GM21825 (cell line): Measurements from ENCODE around the gene POGZ.

ENCODE experiments used
- ATAC-seq: cut with Tn5 transposase; IDR thresholded peaks from one replicate; pipeline ENCODE4 v1.9.1; 2021; ENCODE audit warnings: mild to moderate bottlenecking, moderate library complexity; ENCODE audit not compliant: unreplicated experiment

The POGZ gene

GRCh38 chr1:151372058-151372934, 87.0 kb downstream of the POGZ start, which contains the start of gene SELENBP1:
Gene SELENBP1 (minus strand): TSS chr1:151372705. CDS start chr1:151372641, 64 bp downstream.
- ATAC-seq: no peak

- no peak for ATAC-seq
Observed at GRCh38 chr1:151371370-151372057, 87.8 kb downstream of the POGZ start.

GRCh38 chr1:151370211-151370911, 88.9 kb downstream of the POGZ start:
- no peak for ATAC-seq

- no peak for ATAC-seq
Observed at GRCh38 chr1:151369621-151370048, 89.7 kb downstream of the POGZ start.

- no peak for ATAC-seq
Observed at GRCh38 chr1:151369302-151369610, 90.0 kb downstream of the POGZ start.

- no peak for ATAC-seq
Observed at GRCh38 chr1:151368393-151369301, 90.6 kb downstream of the POGZ start.

GRCh38 chr1:151367658-151368392, 91.5 kb downstream of the POGZ start:
- ATAC-seq: no peak

GRCh38 chr1:151364996-151365395, 94.3 kb downstream of the POGZ start:
- no peak for ATAC-seq

- ATAC-seq: no peak
Observed at GRCh38 chr1:151362308-151363155, 96.8 kb downstream of the POGZ start.

- no peak for ATAC-seq
Observed at GRCh38 chr1:151361883-151362282, 97.4 kb downstream of the POGZ start.

- no peak for ATAC-seq
Observed at GRCh38 chr1:151356696-151357095, 102.6 kb downstream of the POGZ start.
